H1 (cell line): Measurements from ENCODE around the gene PRC1. TPM values are rescaled to one million over a fixed set of nuclear protein-coding genes. Genes with fewer than 3 reads are reported as not detected.

ENCODE experiments used
- ASH2L ChIP-seq: fragments of 200-600, 300-600 bp; sonication (generic); IDR thresholded peaks from one replicate; pipeline ENCODE4 v1.7.1; 2017; ENCODE audit warnings: low read length
- CBX8 ChIP-seq: fragments of 300-800, 300-1000 bp; sonication (generic); IDR thresholded peaks from 2 replicates; pipeline ENCODE4 v1.7.1; 2016; ENCODE audit warnings: low read depth, low read length, borderline replicate concordance
- CHD1 ChIP-seq: IDR thresholded peaks from 2 replicates; pipeline ENCODE4 v1.6.1; 2012; ENCODE audit warnings: low read depth, low read length, improper control_type of control experiment
- CTBP2 ChIP-seq: IDR thresholded peaks from 2 replicates; pipeline ENCODE4 v1.7.0; 2011; ENCODE audit warnings: borderline replicate concordance, mild to moderate bottlenecking, moderate library complexity, mixed read lengths, low read length; ENCODE audit not compliant: insufficient read depth, insufficient read length
- EGR1 ChIP-seq: IDR thresholded peaks from 2 replicates; pipeline ENCODE4 v1.6.1; 2011; ENCODE audit warnings: low read depth, low read length, borderline replicate concordance
- HDAC2 ChIP-seq, 2 experiments: fragments of 300-600 bp in 1 of 2; sonication (generic) in 1 of 2; IDR thresholded peaks; 2 replicates each; pipeline ENCODE4 v1.6.1; 2011 to 2012; ENCODE audit warnings: low read depth in 2 of 2, low read length in 2 of 2, mild to moderate bottlenecking in 2 of 2, moderate library complexity in 2 of 2, borderline replicate concordance in 1 of 2, inconsistent platforms in 1 of 2
- HDAC6 ChIP-seq: IDR thresholded peaks from one replicate; pipeline ENCODE4 v1.7.1; 2012; ENCODE audit warnings: low read depth, mild to moderate bottlenecking, inconsistent platforms, low read length, moderate library complexity
- JUND ChIP-seq: IDR thresholded peaks from 2 replicates; pipeline ENCODE4 v1.6.1; 2011; ENCODE audit warnings: mild to moderate bottlenecking, improper control_type of control experiment, low read length
- POLR2AphosphoS5 ChIP-seq: IDR thresholded peaks from 2 replicates; pipeline ENCODE4 v1.6.1; 2011; ENCODE audit warnings: low read depth, low read length
- SIN3A ChIP-seq, 2 experiments: IDR thresholded peaks in 1 of 2; conservative IDR thresholded peaks in 1 of 2; 2 replicates each; pipeline ENCODE4 v1.6.1; 2011 to 2012; ENCODE audit warnings: low read length in 2 of 2, improper control_type of control experiment in 1 of 2, low read depth in 1 of 2, mild to moderate bottlenecking in 1 of 2
- TBP ChIP-seq: IDR thresholded peaks from 2 replicates; pipeline ENCODE4 v1.6.1; 2011; ENCODE audit warnings: low read depth, low read length, improper control_type of control experiment
- TEAD4 ChIP-seq: IDR thresholded peaks from 2 replicates; pipeline ENCODE4 v1.6.1; 2012; ENCODE audit warnings: low read depth, low read length, inconsistent platforms, mixed read lengths
- polyA plus RNA-seq, 7 experiments: library from polyadenylated mRNA; depleted of rRNA in 3 of 7; stranded (reverse) in 5 of 7; unstranded in 2 of 7; fragments of >200 nt in 5 of 7; fragments of 200-250 nt in 2 of 7; gene quantifications; 1 replicate in 5 of 7; 2 replicates in 1 of 7; 4 replicates in 1 of 7; pipeline versions ENCODE4 v1.2.1 to v1.2.3, GENCODE V29; 2011 to 2013; ENCODE audit warnings: missing spikeins in 2 of 7, mixed read lengths in 2 of 7
- total RNA-seq: library from RNA; stranded (reverse); fragmentation: NEBNext Ultra II Directional; extraction: Animal tissue kit (Norgen Biotek cat#: 25700); gene quantifications from 2 replicates; pipeline ENCODE4 v1.2.1, GENCODE V29; 2021
- TF ChIP-seq, protein P1 (sequence below), 3 experiments: IDR thresholded peaks; 1 replicate in 2 of 3; 2 replicates in 1 of 3; pipeline versions ENCODE4 v1.5.1 to v1.6.1; 2011; ENCODE audit warnings: low read length in 3 of 3, mild to moderate bottlenecking in 3 of 3, inconsistent platforms in 2 of 3, low read depth in 1 of 3, moderate library complexity in 1 of 3; ENCODE audit not compliant: insufficient read depth in 1 of 3; ENCODE audit errors: control extremely low read depth in 1 of 3

Gene PRC1
- total and polyA plus RNA-seq, 2 of the 8 experiments (the other 6 are each of a cell fraction or from before 2014, with no cell fraction given), result 90.7 to 181 TPM

DNA sequence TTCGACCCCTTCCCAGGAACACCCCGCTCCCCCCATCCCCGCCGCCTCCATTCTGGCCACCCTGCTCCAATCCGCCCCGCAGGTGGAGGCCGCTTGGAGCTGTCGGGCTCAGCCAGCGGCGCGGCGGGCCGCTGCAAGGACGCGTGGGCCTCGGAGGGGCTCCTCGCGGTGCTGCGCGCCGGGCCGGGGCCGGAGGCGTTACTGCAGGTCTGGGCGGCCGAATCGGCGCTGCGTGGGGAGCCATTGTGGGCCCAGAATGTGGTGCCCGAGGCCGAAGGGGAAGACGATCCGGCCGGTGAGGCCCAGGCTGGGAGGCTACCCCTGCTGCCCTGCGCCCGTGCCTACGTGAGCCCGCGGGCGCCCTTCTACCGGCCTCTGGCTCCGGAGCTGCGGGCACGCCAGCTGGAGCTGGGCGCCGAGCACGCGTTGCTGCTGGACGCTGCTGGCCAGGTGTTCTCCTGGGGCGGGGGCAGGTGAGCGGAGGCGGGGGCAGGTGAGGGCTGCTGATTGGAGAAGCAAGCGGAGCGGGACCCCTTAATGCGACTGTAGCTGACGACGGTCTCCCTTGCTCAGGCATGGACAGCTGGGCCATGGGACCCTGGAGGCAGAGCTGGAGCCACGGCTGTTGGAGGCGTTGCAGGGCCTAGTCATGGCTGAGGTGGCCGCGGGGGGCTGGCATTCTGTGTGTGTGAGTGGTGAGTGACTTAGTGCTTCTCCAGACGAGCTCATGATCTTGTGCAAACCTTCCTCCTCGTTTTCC lies 37.1 kb downstream of the PRC1 start (continued):
- TF ChIP-seq, protein P1, sequence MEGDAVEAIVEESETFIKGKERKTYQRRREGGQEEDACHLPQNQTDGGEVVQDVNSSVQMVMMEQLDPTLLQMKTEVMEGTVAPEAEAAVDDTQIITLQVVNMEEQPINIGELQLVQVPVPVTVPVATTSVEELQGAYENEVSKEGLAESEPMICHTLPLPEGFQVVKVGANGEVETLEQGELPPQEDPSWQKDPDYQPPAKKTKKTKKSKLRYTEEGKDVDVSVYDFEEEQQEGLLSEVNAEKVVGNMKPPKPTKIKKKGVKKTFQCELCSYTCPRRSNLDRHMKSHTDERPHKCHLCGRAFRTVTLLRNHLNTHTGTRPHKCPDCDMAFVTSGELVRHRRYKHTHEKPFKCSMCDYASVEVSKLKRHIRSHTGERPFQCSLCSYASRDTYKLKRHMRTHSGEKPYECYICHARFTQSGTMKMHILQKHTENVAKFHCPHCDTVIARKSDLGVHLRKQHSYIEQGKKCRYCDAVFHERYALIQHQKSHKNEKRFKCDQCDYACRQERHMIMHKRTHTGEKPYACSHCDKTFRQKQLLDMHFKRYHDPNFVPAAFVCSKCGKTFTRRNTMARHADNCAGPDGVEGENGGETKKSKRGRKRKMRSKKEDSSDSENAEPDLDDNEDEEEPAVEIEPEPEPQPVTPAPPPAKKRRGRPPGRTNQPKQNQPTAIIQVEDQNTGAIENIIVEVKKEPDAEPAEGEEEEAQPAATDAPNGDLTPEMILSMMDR (IDR thresholded peaks at IDR 0.05; ENCODE audit: control extremely low read depth in 1 of 3, insufficient read depth in 1 of 3, low read depth in 1 of 3, low read length in 3 of 3), result no peak
- TF ChIP-seq SIN3A (conservative IDR thresholded peaks at IDR 0.05 in 1 of 2, IDR thresholded peaks at IDR 0.05 in 1 of 2; ENCODE audit: low read depth in 1 of 2, low read length in 2 of 2) (0 out of 4 replicates have a peak, but pooled peaks of 1 of the 2 experiments have one; percentile 41), TBP (no peak), POLR2AphosphoS5 (peak; percentile 6), TEAD4 (peak; percentile 21; the same call in 1 of the 2 replicates), JUND (no peak), CHD1 (no peak), HDAC6 (no peak), EGR1 (no peak), ASH2L (peak; percentile 46), HDAC2 (IDR thresholded peaks at IDR 0.05; ENCODE audit: borderline replicate concordance in 1 of 2, low read depth in 2 of 2, low read length in 2 of 2) (0 out of 4 replicates have a peak, but pooled peaks of 1 of the 2 experiments have one; percentile 3), CBX8 (no peak), CTBP2 (no peak)
